ENCODE results near the gene TEX264. TPM values are rescaled to one million over a fixed set of nuclear protein-coding genes. Genes with fewer than 3 reads are reported as not detected.

TEX264 gene
- total RNA-seq, 1 donor from 2014 or later = 43.5 TPM

GRCh38 chr3:51715231-51715976 lies 44.4 kb downstream of the TEX264 start:
- Histone ChIP-seq H3K4me1 (no peaks in the 10 kb centered on the region), H3K9me3 (no peaks in the 10 kb centered on the region), H3K36me3 (no peaks in the 10 kb centered on the region), H3K27ac (no peak overlapping the region), H3K4me3 (no peak overlapping the region), H3K27me3 (ENCODE audit: low read depth) (no peaks in the 10 kb centered on the region)
- ATAC-seq (no peak), DNase-seq (no peak)
- no peak for TF ChIP-seq CTCF (IDR thresholded peaks at IDR 0.05)
- intact Hi-C loops (cut with DNase I) = no loop called here

GRCh38 chr3:51715977-51716294 lies 44.9 kb downstream of the TEX264 start:
- no peak for DNase-seq
- ATAC-seq = no peak
- intact Hi-C loops (cut with DNase I) = no loop called here

GRCh38 chr3:51716805-51717204 lies 45.8 kb downstream of the TEX264 start:
- H3K4me1 ChIP-seq = no peaks in the 10 kb centered on the region
- no peaks in the 10 kb centered on the region for H3K27me3 ChIP-seq (ENCODE audit: low read depth)
- H3K36me3 ChIP-seq = no peaks in the 10 kb centered on the region
- H3K9me3 ChIP-seq = no peaks in the 10 kb centered on the region
- no peak for TF ChIP-seq CTCF (IDR thresholded peaks at IDR 0.05)
- DNase-seq (no peak), ATAC-seq (no peak)
- intact Hi-C loops (cut with DNase I) = no loop called here
- no peak overlapping the region for H3K27ac ChIP-seq
- no peak overlapping the region for H3K4me3 ChIP-seq

More at GRCh38 chr3:51715977-51716294, 44.9 kb downstream of the TEX264 start:
- no peaks in the 10 kb centered on the region for H3K36me3 ChIP-seq
- TF ChIP-seq CTCF (IDR thresholded peaks at IDR 0.05) = no peak
- no peaks in the 10 kb centered on the region for H3K27me3 ChIP-seq (ENCODE audit: low read depth)
- no peak overlapping the region for H3K4me3 ChIP-seq
- H3K9me3 ChIP-seq = no peaks in the 10 kb centered on the region
- no peak overlapping the region for H3K27ac ChIP-seq
- H3K4me1 ChIP-seq = no peaks in the 10 kb centered on the region

GRCh38 chr3:51717446-51717845 lies 46.4 kb downstream of the TEX264 start:
- H3K27me3 ChIP-seq (ENCODE audit: low read depth) = no peaks in the 10 kb centered on the region
- intact Hi-C loops (cut with DNase I) = no loop called here
- no peaks in the 10 kb centered on the region for H3K9me3 ChIP-seq
- H3K4me1 ChIP-seq = no peaks in the 10 kb centered on the region
- H3K36me3 ChIP-seq = no peaks in the 10 kb centered on the region
- ATAC-seq (no peak), DNase-seq (no peak)
- no peak for TF ChIP-seq CTCF (IDR thresholded peaks at IDR 0.05)
- no peak overlapping the region for H3K27ac ChIP-seq
- no peak overlapping the region for H3K4me3 ChIP-seq

GRCh38 chr3:51717947-51718346 lies 46.9 kb downstream of the TEX264 start:
- Histone ChIP-seq H3K36me3 (no peaks in the 10 kb centered on the region), H3K27me3 (ENCODE audit: low read depth) (no peaks in the 10 kb centered on the region), H3K4me1 (no peaks in the 10 kb centered on the region), H3K27ac (no peak overlapping the region), H3K4me3 (no peak overlapping the region), H3K9me3 (no peaks in the 10 kb centered on the region)
- DNase-seq (no peak), ATAC-seq (no peak)
- no peak for TF ChIP-seq CTCF (IDR thresholded peaks at IDR 0.05)
- intact Hi-C loops (cut with DNase I) = no loop called here

Data from lower lobe of right lung (tissue), 2 donors.